ENCODE measurements around the gene SIRT7. TPM values are rescaled to one million over a fixed set of nuclear protein-coding genes. Genes with fewer than 3 reads are reported as not detected.

Gene SIRT7
- polyA plus RNA-seq, 1 experiment: 8.4 TPM

DNA sequence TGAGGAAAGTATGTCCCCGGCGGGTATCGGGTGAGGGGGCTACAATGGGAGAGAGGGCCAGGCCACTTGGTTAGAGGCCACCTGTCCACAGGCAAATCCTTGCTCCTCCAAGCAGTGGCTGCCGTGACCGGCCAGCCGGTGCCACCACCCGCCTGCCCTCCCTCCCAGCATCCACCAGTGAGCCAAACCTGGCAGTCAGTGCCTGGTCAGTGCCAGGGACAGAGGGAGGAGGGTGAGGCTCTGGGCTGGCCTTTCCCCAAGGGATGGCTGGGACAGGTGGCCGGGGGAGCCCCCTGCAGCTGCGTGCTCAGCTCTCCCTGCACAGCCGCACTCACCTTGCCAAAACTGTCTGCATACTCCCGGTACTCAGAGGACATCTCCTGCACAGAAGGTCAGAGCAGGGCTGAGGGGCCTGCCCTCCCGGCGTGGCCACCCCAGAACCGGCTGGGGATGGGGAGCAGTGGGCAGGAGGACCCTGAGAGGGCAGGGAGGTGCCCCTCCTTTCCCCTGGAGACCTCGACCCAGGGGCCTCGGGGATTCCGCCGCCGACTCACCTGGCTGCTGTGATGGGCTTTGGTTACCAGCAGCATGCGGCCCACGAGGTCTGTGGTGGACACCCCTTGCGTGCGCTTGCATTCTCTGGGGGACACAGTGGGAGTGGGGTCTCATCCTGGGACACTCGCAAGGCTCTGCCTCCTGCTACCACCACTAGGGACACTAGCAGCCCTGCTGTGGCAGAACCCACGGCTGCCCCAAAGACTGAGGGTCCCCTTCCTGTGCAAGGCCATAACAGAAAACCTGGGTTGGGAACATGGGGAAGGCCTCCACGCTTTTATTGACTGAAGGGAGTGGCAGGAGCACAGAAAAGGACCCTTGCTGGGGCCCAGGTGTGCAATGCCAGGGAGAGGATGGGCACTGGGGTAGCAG lies 10.5 kb downstream of the SIRT7 start:
- no peak for TF ChIP-seq CTCF (IDR thresholded peaks at IDR 0.05; ENCODE audit: insufficient read depth, low read depth, low read length)
- ChIA-PET CTCF (interaction anchor here (0.6 kb wide), 1 partner anchor 185 kb away, joined by 3 read pairs; no protein-coding TSS in a partner anchor), POLR2A (no interaction called here)
- Histone ChIP-seq H3K36me3 (ENCODE audit: control insufficient read depth, insufficient read depth, low read length) (peaks cover 17% of the 10 kb centered on the region), H3K27me3 (ENCODE audit: control insufficient read depth, insufficient read depth, low read length) (no peaks in the 10 kb centered on the region), H3K4me3 (ENCODE audit: low read depth, low read length) (no peak overlapping the region)
- no peak for DNase-seq (ENCODE audit: low read depth)

GRCh38 chr17:81906476-81907218 lies 11.3 kb downstream of the SIRT7 start:
- H3K27me3 ChIP-seq (ENCODE audit: control insufficient read depth, insufficient read depth, low read length): no peaks in the 10 kb centered on the region
- no peak for DNase-seq (ENCODE audit: low read depth)
- ChIA-PET CTCF (interaction anchor here (1.0 kb wide), 1 partner anchor 53 kb away, joined by 3 read pairs; no protein-coding TSS in a partner anchor), POLR2A (no interaction called here)
- no peak overlapping the region for H3K4me3 ChIP-seq (ENCODE audit: low read depth, low read length)
- TF ChIP-seq CTCF (IDR thresholded peaks at IDR 0.05; ENCODE audit: insufficient read depth, low read depth, low read length): no peak
- peaks cover 11% of the 10 kb centered on the region for H3K36me3 ChIP-seq (ENCODE audit: control insufficient read depth, insufficient read depth, low read length)

GRCh38 chr17:81905993-81906392 lies 12.0 kb downstream of the SIRT7 start:
- Histone ChIP-seq H3K27me3 (ENCODE audit: control insufficient read depth, insufficient read depth, low read length) (no peaks in the 10 kb centered on the region), H3K36me3 (ENCODE audit: control insufficient read depth, insufficient read depth, low read length) (peaks cover 11% of the 10 kb centered on the region), H3K4me3 (ENCODE audit: low read depth, low read length) (no peak overlapping the region)
- CTCF ChIA-PET: interaction anchor here (1.0 kb wide), 1 partner anchor 53 kb away, joined by 3 read pairs; no protein-coding TSS in a partner anchor
- POLR2A ChIA-PET: no interaction called here
- DNase-seq (ENCODE audit: low read depth): no peak
- TF ChIP-seq CTCF (IDR thresholded peaks at IDR 0.05; ENCODE audit: insufficient read depth, low read depth, low read length): no peak

GRCh38 chr17:81905424-81905875 lies 12.5 kb downstream of the SIRT7 start:
- no peak for TF ChIP-seq CTCF (IDR thresholded peaks at IDR 0.05; ENCODE audit: insufficient read depth, low read depth, low read length)
- no peak for DNase-seq (ENCODE audit: low read depth)
- POLR2A ChIA-PET: no interaction called here
- no peaks in the 10 kb centered on the region for H3K27me3 ChIP-seq (ENCODE audit: control insufficient read depth, insufficient read depth, low read length)
- H3K36me3 ChIP-seq (ENCODE audit: control insufficient read depth, insufficient read depth, low read length): peaks cover 11% of the 10 kb centered on the region
- CTCF ChIA-PET: interaction anchor here (1.0 kb wide), 1 partner anchor 54 kb away, joined by 3 read pairs; no protein-coding TSS in a partner anchor
- no peak overlapping the region for H3K4me3 ChIP-seq (ENCODE audit: low read depth, low read length)

Data from BJ (cell line).